IPS DF 6.9 (cell line): ENCODE data around the gene GFOD1.

Source experiments
- DNase-seq: peaks from one replicate; pipeline ENCODE4 v3.0.0-alpha.2; 2013; ENCODE audit warnings: low read depth, low spot score
- H3K27ac ChIP-seq: one replicate; pipeline ENCODE4 v1.5.1; 2013; ENCODE audit warnings: low read length, control low read depth
- H3K27me3 ChIP-seq: 2 replicates; pipeline ENCODE4 v1.6.1; 2013; ENCODE audit warnings: mild to moderate bottlenecking, low read length; ENCODE audit not compliant: control insufficient read depth, insufficient read depth
- H3K36me3 ChIP-seq: 2 replicates; pipeline ENCODE4 v1.6.1; 2013; ENCODE audit warnings: low read length; ENCODE audit not compliant: control insufficient read depth, insufficient read depth
- H3K4me1 ChIP-seq: 2 replicates; pipeline ENCODE4 v1.6.1; 2013; ENCODE audit warnings: low read length; ENCODE audit not compliant: control insufficient read depth, insufficient read depth
- H3K4me3 ChIP-seq: 2 replicates; pipeline ENCODE4 v1.5.1; 2013; ENCODE audit warnings: mild to moderate bottlenecking, low read length
- H3K9me3 ChIP-seq: 2 replicates; pipeline ENCODE4 v1.6.1; 2013; ENCODE audit warnings: low read length, inconsistent platforms; ENCODE audit not compliant: control insufficient read depth, insufficient read depth
- WGBS: extraction: QIAGEN DNeasy Blood & Tissue Kit; methylation state at CpG from one replicate; pipeline ENCODE4 v1.1.7; 2013; ENCODE audit warnings: mixed read lengths, missing lambda C conversion rate; ENCODE audit not compliant: insufficient read length, insufficient coverage; 5-methylcytosine and 5-hydroxymethylcytosine counted together

GFOD1 gene

DNA sequence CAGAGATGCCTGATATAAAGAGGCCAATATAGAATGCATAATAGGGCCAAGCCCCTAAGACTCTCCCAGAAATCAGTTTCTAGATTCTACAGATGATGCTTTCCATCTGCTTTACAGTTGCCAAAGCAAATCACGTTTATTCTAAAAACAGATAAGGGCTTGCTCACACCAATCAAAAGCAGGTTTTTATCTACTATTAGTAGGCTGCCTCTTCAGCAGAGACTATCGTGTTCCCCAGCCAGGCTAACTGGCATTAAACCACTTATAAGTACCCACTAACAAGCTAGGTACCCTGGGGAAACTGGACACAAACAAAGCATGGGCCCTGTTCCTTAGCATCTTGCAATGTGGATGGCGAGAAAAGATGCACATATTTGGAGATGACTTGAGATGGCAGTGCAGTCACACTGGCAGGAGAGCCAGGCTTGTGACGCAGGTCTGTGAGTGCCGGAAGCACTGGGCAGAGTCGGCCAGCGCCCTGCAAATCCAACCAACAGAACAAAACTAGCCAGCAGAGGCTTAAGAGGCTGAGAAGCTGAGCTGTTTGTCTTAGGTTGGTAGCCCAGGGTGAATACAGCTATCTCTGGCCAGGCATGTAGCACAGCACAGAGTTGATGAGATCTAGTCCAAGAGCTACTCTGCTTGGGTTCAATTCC is 73.4 kb downstream of the GFOD1 start:
- Histone ChIP-seq H3K27ac (no peak overlapping the region), H3K36me3 (no peaks in the 10 kb centered on the region), H3K9me3 (no peaks in the 10 kb centered on the region), H3K4me1 (peaks cover 1% of the 10 kb centered on the region; the same call in 1 of the 2 replicates), H3K4me3 (no peak overlapping the region), H3K27me3 (no peaks in the 10 kb centered on the region)
- DNase-seq, result no peak
- WGBS, result no CpG with 5 or more reads among the region's 7 CpGs

DNA sequence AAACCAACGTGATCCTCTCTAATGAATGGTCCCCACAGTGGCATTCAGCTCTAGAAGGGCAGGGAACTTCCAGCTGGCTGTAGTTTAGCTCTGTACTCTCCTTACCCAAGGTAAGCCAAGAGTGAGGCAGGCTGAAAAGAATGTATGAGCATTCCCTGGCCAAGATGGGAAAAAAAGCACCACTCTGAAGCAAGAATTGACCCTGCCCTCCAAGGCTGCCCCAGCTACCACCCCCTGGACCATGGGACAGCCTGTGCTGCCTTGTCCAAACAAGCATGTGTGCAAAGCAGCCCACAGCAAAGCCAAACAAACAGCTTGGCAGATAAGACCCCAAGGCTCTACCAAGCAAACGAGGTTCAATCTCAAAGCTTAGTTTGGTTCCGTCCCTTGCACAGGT is 73.9 kb downstream of the GFOD1 start:
- H3K27me3 ChIP-seq, result no peaks in the 10 kb centered on the region
- WGBS, result no CpG with 5 or more reads among the region's 3 CpGs
- no peak overlapping the region for H3K4me3 ChIP-seq
- H3K4me1 ChIP-seq, result peaks cover 1% of the 10 kb centered on the region; the same call in 1 of the 2 replicates
- H3K36me3 ChIP-seq, result no peaks in the 10 kb centered on the region
- no peak overlapping the region for H3K27ac ChIP-seq
- no peaks in the 10 kb centered on the region for H3K9me3 ChIP-seq
- DNase-seq, result no peak

DNA sequence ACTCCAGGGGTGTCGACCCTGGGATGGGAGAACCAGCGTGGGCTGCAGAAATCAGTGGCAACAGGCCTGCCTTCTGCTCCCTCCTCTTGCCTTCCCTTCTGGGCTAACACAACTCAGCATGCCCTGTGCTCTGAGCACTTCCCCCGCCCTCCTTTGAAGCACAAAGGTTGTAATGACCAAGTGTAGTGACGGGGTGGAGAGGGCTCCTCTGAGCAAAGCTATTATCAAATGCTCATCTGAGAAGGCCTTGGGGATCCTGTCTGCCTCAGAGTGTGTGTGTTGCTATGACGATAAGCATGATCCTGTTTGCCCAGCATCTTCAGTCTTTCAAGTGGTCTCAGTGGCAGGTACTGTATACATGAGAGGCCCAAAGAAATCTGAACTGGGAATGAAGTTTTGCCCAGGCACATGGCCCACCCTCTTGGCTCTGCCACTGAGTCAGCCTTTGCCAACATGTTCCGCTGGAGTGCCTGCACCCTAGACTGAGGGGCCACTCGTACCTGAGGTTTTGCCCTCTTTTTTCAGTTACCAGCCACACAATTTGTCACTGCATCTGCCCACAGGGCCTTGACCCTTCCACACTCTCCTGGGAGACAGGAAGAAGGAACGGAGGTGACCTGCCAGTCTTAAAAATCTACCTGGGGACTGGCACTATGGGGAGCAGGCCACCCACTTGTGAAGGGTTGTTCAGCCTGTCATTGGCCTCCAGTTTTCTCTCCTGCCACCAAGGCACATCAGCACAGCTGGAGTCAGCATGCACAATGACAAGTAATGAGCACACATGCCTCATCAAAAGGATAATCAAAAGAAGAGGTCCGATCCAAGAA is 74.5 kb downstream of the GFOD1 start:
- H3K27ac ChIP-seq, result no peak overlapping the region
- H3K27me3 ChIP-seq, result no peaks in the 10 kb centered on the region
- DNase-seq, result no peak
- H3K4me1 ChIP-seq, result peaks cover 1% of the 10 kb centered on the region; the same call in 1 of the 2 replicates
- no CpG with 5 or more reads among the region's 9 CpGs for WGBS
- H3K36me3 ChIP-seq, result no peaks in the 10 kb centered on the region
- H3K9me3 ChIP-seq, result no peaks in the 10 kb centered on the region
- H3K4me3 ChIP-seq, result no peak overlapping the region

DNA sequence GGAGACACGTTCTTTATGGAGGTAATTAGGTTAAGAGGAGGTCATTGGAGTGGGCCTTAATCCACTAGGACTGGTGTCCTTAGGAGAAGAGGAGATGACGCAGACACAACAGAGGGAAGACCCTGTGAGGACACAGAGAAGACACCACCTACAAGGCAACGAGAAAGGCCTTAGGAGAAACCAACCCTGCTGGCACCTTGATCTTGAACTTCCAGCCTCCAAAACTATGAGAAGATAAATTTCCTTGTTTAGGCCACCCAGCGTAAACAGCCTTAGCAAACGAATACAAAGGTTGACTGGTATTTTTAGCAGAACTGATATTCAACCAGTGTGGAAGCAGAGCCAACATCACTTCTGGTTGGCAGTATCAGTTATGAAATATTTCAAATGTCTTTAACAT is 75.2 kb downstream of the GFOD1 start:
- no peaks in the 10 kb centered on the region for H3K27me3 ChIP-seq
- H3K4me3 ChIP-seq, result no peak overlapping the region
- peaks cover 1% of the 10 kb centered on the region; the same call in 1 of the 2 replicates for H3K4me1 ChIP-seq
- H3K9me3 ChIP-seq, result no peaks in the 10 kb centered on the region
- no peak overlapping the region for H3K27ac ChIP-seq
- H3K36me3 ChIP-seq, result no peaks in the 10 kb centered on the region
- WGBS, result no CpG with 5 or more reads among the region's 5 CpGs
- no peak for DNase-seq

DNA sequence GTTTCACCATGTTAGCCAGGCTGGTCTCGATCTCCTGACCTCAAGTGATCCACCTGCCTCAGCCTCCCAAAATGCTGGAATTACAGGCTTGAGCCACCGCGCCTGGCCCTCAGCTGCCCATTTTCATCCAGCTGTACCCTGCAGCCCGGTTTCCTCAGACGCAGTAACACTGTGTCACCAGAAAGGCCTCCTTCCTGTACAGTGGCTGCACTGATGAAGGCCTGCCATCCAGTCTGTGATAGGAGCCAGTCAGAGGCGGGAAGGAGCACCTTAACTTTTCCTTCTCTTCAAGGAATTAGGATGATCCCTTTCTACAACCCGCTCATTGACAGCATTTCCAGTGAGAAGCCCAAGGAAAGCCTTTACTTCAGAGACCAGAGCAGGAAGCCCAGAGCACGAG is 75.9 kb downstream of the GFOD1 start:
- no peaks in the 10 kb centered on the region for H3K27me3 ChIP-seq
- no peak for DNase-seq
- H3K4me1 ChIP-seq, result peaks cover 1% of the 10 kb centered on the region; the same call in 1 of the 2 replicates
- no peaks in the 10 kb centered on the region for H3K9me3 ChIP-seq
- no peak overlapping the region for H3K4me3 ChIP-seq
- whole genome bisulfite sequencing, result no CpG with 5 or more reads among the region's 8 CpGs
- no peak overlapping the region for H3K27ac ChIP-seq
- no peaks in the 10 kb centered on the region for H3K36me3 ChIP-seq

DNA sequence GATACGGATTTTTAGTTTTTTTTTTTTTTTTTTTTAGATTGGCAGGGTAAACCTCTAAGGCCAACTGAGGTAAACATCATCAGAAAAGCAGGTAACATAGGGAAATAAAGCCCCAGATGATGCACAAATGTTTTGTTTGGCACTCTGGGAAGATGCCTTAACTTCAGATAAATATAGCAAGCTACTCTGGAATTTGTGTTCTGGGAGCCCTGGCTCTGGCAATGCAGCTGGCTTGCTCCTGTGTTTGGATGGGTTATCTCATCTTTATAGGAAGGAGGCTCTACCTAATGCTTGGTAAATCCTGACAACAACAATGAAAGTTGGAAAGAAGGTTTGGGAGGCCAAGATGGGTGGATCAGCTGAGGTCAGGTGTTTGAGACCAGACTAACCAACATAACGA is 77.4 kb downstream of the GFOD1 start:
- DNase-seq, result no peak
- no peaks in the 10 kb centered on the region for H3K36me3 ChIP-seq
- no peak overlapping the region for H3K27ac ChIP-seq
- H3K4me1 ChIP-seq, result peaks cover 1% of the 10 kb centered on the region; the same call in 1 of the 2 replicates
- H3K9me3 ChIP-seq, result no peaks in the 10 kb centered on the region
- H3K27me3 ChIP-seq, result no peaks in the 10 kb centered on the region
- no peak overlapping the region for H3K4me3 ChIP-seq
- WGBS, result 100% methylated on average over 1 of the region's 2 CpGs

DNA sequence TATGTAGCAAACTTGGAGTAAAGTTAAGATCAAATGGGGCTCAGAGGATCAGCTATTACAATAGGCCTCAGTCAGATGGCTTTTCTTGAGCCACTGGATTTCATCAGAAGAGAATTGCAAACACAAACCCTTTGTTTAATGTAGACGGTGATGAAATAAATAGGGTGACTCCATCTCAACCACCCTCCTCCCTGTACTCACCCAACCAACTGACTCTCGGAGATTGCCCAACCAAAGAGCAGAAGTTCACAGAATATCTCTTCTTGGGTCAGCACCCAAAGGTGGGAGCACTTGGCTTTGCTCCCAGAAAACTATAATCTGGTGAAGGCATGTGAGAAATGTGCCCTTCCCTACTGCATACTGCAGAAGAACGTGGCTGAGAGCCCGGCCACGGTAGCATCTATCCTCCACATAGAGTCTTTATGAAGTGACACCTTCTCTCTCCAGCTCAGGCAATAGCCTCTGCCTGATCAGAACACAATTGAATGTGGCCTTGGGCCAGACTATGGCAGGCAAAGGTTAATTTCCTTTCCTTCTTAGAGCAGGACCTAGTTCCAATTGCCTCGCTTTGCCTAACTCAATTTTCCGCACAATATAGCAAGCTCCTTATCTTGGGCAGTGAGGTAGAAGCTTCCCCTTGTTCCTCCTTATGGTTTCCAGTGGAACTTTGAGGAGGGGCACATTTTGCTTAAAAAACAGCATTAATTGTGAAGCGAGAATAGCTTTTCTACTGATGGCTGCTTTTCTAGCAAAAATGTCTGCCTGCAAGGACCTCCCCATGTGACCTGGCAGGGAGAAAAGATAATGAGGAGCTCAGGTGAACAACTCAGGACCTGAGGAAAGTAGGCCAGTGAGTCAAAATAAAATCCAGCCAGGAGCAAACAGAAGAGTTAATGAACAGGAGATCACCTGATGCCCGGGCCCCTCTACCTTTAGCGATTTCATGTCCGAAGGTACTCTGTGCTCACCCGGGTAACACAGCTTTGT is 79.4 kb downstream of the GFOD1 start:
- Histone ChIP-seq H3K4me1 (peaks cover 1% of the 10 kb centered on the region), H3K36me3 (no peaks in the 10 kb centered on the region), H3K4me3 (no peak overlapping the region), H3K27me3 (no peaks in the 10 kb centered on the region), H3K9me3 (no peaks in the 10 kb centered on the region), H3K27ac (no peak overlapping the region)
- no peak for DNase-seq
- no CpG with 5 or more reads among the region's 12 CpGs for WGBS

DNA sequence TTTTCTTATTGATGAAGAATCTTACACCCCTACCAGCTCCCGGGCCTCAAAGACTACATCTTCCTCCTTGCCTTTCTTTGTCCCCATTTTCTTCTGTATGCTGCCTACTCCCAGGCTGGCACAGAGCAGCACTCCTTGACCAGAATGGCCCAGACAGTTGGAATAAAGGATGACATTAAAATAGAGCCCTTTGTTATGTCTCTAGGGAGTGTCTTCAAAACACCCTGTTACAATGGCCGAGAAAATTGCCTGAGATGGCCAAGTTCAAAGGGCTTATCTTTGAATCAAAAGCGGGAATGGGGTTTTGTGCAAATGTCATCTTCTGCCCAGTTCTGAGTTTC is 80.1 kb downstream of the GFOD1 start:
- no peaks in the 10 kb centered on the region for H3K9me3 ChIP-seq
- no peaks in the 10 kb centered on the region; the same call in 1 of the 2 replicates for H3K4me1 ChIP-seq
- H3K27me3 ChIP-seq, result no peaks in the 10 kb centered on the region
- no peak for DNase-seq
- no peak overlapping the region for H3K4me3 ChIP-seq
- H3K36me3 ChIP-seq, result no peaks in the 10 kb centered on the region
- no peak overlapping the region for H3K27ac ChIP-seq
- no CpG with 5 or more reads among the region's 3 CpGs for WGBS

DNA sequence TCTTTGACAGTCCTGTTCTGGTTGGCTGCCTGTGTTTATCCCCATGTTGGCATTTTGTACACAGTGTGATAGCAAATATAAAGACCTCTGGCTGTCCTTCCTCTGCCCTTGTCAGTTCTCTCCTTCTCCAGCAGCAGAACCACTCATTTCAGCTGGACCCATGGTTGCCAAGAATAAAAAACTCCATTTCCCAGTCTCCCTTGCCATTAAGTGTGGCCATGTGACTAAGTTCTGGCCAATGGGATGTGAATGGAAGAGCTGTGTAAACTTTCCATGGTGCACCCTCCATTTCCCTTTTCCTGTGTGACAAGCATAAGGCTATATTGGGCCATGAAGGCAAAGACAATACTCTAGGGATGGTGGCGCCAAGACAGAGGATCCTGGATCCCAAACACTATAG is 80.6 kb downstream of the GFOD1 start:
- no peak for DNase-seq
- Histone ChIP-seq H3K27me3 (no peaks in the 10 kb centered on the region), H3K4me3 (no peak overlapping the region), H3K9me3 (no peaks in the 10 kb centered on the region), H3K36me3 (no peaks in the 10 kb centered on the region), H3K4me1 (no peaks in the 10 kb centered on the region; the same call in 1 of the 2 replicates), H3K27ac (no peak overlapping the region)
- no CpG with 5 or more reads among the region's 1 CpG for WGBS

DNA sequence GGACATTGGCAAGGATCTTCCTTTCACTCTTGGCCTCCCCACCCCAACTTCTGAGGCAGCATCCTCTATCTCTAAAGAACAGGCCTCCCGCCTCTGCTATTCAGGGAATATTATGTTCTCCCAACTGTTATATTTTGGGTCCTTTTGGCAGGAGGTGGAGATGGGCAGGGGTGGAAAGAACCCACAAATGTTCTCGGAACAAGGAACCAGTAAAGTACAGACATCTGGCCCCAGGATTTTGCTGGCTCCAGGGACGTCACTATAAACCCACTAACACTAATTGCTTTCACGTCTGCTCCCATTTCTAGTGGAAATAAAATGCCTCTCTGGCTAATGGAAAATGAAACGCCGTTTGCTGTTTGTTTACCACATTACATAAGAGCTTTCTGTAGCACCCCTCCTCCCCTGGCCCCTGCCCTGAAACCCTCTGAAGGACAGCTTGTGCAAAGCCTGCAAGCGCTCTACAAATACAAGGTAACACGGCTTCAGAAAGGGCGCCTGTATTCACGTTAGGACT is 81.4 kb downstream of the GFOD1 start:
- H3K36me3 ChIP-seq, result no peaks in the 10 kb centered on the region
- DNase-seq, result no peak
- no peaks in the 10 kb centered on the region; the same call in 1 of the 2 replicates for H3K4me1 ChIP-seq
- no peaks in the 10 kb centered on the region for H3K27me3 ChIP-seq
- no CpG with 5 or more reads among the region's 10 CpGs for WGBS
- H3K4me3 ChIP-seq, result no peak overlapping the region
- H3K9me3 ChIP-seq, result no peaks in the 10 kb centered on the region
- no peak overlapping the region for H3K27ac ChIP-seq
